NCI-H2171 treated with DMSO at 0.1 percent for 48 hours (cell line): Measurements from ENCODE around the gene ATP6V1D.
A peak's percentile ranks its signal among the peaks of the same experiment; 100 is the strongest.
"Not testable (repeated sequence)": the region's sequence is repeated elsewhere in the genome, so short reads cannot be mapped to it uniquely, and the experiment has no call there.

Experiments
- DNase-seq: peaks from one replicate; lab custom pipeline; 2025; lab: John Stamatoyannopoulos, UW

Gene ATP6V1D

DNA sequence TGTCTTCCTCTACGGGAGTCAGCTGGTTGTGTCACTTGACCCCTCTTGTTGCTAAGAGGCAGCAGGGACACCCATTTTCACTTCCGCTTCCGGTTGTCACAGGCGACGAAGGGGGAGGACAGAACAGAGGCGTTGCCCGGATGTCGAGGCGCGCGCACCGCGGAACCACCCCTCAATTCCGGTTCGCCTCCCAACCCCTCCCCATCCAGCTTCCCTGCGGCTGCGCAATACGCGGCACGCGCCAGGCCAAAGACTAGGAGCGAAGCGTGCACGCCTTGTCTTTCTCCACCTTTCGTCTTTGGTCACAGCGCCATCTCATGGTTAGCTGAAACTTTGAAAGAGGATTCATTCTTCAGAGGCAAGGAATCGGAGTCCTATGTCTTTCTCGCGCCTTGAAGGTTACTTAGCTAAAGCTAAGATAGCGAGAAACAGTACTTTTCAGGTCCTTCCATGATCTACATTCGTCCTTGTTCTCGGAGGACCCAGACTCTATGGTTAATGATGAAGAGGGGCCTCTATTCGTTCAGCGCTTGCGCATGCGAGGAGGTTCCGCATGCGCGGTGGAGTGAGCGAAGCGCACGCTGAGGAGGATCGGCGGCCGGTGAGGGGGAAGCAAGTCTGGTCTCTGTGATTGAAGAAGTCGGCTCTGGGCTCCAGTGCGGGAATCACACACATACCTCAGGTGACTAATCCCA lies at the start of gene ATP6V1D, which contains the start of gene EIF2S1:
TSS of gene ATP6V1D (minus strand) at position 30 of the 695 bp plus-strand sequence. CDS start 106 bp downstream, outside the sequence.
TSS of gene EIF2S1 (plus strand) at position 554 of the 695 bp plus-strand sequence. CDS start 4,440 bp downstream, outside the sequence.
- DNase-seq, result peak; percentile 99

DNA sequence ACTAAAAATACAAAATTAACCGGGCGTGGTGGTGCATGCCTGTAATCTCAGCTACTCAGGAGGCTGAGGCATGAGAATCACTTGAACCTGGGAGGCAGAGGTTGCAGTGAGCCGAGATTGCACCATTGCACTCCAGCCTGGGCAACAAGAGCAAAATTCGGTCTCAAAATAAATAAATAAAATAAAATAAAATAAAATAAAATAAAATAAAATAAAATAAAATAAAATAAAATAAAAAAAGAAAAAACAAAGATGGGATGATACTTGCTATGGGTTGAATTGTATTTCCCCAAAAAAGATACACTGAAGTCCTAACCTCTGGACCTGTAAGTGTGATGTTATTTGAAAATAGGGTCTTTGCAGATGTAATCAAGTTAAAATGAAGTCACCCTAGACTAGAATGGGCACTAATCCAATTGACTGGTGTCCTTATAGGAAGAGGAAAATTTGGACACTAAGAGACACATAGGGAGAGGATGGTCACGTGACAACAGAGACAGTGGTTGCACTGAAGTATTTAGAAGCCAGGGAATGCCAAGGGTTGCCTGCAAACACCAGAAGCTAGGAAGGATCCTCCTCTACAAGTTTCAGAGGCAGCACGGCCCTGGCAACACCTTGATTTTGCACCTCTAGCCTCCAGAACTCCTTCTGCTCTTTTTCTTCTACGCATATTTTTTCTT lies 48.7 kb upstream of the ATP6V1D start:
- not testable (repeated sequence) for DNase-seq

GRCh38 chr14:67405771-67406170 lies 46.2 kb upstream of the ATP6V1D start:
- DNase-seq, result no peak

DNA sequence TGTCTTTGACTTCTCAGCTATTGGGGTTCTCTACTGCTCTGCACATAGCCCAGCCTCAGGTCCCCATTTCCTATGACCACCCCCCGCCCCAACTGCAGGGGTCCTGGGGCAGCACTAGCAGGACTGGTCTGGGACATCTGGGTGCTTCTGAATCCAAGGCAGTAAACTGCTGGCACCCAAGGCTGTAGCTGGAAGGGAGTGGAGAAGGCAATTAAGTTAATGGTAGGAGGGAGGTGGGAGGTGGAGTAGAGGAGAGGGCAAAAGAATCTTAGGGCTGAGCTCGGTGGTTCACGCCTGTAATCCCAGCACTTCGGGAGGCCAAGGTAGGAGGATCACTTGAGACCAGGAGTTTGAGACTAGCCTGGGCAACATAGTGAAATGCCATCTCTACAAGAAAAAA lies 40.8 kb upstream of the ATP6V1D start:
- DNase-seq, result no peak

DNA sequence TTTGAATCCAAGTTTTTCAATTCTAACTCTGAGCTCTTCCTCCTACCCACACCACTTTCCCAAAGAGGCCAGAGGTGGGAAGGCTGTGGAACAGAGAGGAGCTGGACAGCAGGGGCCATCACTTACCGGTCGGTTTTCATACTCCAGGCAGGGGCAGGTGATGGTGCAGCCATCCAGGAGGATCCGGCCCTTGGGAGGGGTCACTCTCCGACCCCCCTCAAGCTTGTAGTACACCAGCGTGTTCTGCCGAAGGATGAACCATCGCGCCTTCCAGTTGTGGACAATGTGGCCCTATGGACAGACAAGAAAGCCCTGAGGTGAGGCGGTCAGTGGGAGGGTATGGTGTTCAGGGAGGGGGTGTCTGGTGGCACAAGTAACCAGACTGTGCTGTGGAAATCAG lies 37.9 kb upstream of the ATP6V1D start:
- no peak for DNase-seq

- no peak for DNase-seq
Measured at GRCh38 chr14:67396381-67396970, 36.9 kb upstream of the ATP6V1D start.

- DNase-seq, result no peak
Measured at GRCh38 chr14:67395876-67396189, 36.2 kb upstream of the ATP6V1D start.

DNA sequence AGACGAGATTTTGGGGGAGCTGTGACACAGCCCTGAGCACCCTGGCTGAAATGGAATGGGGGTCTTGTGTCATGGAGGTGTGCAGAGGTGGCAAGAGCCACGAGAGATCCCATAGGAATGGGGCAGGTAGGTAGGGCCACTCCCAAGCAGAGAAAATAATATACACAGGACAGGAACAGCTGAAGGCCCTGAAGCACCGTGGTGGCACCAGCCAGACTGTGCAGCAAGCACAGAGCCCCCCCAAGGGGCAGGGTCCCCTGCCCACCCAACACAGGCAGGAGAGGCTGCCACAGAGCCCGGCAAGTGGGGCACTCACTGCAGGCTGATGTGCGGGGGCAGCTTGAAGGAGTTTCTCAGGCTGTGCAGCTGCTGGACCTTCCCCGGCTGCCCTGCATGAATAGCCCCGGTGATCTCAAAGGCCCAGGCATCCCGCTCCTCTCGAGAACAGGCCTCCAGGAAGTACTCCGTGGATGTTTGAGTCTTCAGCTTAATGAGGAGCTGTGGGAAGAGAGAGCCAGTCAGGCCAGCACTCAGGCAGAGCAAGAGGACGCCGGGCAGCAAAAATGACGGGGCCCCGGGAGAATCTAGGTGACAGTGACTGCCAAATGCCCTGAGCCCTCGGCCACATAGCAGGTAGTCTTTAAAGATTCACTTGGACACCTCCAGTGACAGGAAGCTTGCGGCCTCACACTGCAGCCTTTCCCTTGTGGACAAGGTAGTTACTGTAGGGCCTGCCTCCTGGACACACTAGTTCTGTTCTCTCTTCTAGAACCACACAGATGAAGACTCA lies 35.7 kb upstream of the ATP6V1D start:
- no peak for DNase-seq

- no peak for DNase-seq
Measured at GRCh38 chr14:67393689-67394088, 34.1 kb upstream of the ATP6V1D start.

- DNase-seq, result no peak
Measured at GRCh38 chr14:67392800-67393199, 33.2 kb upstream of the ATP6V1D start.

GRCh38 chr14:67392123-67392522 lies 32.5 kb upstream of the ATP6V1D start:
- DNase-seq, result no peak

GRCh38 chr14:67391268-67391667 lies 31.7 kb upstream of the ATP6V1D start:
- no peak for DNase-seq

DNA sequence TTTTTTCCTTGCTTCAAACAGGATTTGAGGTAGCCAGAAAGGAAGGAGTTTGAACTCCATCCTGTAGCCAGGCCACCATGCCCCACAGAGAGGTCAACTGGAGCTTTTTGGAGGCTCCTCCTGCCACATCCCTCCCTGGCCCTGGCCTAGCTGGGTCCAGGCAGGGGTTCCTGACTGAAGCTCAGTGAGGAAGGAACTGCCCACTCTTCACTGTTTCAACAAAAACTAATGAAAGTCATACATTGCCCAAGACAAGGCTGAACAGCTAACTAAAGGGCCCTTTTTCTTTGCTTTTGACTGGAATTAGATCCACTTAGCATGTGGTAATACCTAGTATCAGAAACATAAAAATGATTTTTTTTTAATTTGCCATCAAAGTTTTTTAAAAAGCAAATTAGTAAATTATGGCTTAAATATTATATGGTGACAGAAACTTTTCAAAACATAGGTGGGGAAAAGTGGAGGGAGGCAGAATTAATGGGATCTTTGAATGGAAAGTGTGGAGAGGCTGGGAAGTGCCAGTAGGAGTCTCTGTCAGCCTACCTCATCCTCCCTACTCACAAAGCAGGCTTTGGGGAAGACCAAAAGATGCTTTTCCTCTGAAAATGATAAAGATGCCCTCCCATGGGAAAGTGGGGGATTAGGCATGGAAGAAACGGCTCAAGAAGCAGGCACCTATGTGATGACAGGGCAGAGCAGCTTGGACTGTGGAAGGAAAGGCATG lies 30.4 kb upstream of the ATP6V1D start:
- no peak for DNase-seq

GRCh38 chr14:67389275-67389674 lies 29.7 kb upstream of the ATP6V1D start:
- no peak for DNase-seq

- no peak for DNase-seq
Measured at GRCh38 chr14:67387195-67387594, 27.6 kb upstream of the ATP6V1D start.

- no peak for DNase-seq
Measured at GRCh38 chr14:67385618-67386017, 26.0 kb upstream of the ATP6V1D start.

- no peak for DNase-seq
Measured at GRCh38 chr14:67385120-67385519, 25.5 kb upstream of the ATP6V1D start.

- DNase-seq, result no peak
Measured at GRCh38 chr14:67377916-67378315, 18.3 kb upstream of the ATP6V1D start.

- DNase-seq, result no peak
Measured at GRCh38 chr14:67373347-67373746, 13.7 kb upstream of the ATP6V1D start.

DNA sequence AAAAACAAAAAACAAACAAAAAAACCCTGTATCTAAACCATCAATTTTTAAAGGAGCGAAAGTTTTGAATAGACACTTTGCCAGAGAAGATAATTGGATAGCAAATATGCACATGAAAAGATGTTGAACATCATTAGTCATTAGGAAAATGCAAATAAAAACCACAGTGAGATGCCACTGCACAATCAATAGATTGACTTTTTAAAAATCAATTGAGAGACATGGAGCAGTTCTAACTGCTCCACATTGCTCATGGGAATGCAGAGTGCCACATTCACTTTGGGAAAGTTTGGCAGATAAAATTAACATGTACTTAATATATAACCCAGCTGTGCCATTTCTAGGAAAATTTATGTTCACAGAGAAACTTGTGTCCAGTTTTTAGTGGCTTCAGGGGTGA lies 13.2 kb upstream of the ATP6V1D start:
- no peak for DNase-seq

GRCh38 chr14:67371247-67372148 lies 11.9 kb upstream of the ATP6V1D start:
- no peak for DNase-seq
